Ascending aorta (tissue), 2 donors: Measurements from ENCODE around the gene DOCK6. TPM values are rescaled to one million over a fixed set of nuclear protein-coding genes. Genes with fewer than 3 reads are reported as not detected.

Source experiments
- DNase-seq, 2 donors: peaks; one replicate each; pipeline ENCODE4 v3.0.0-alpha.2; 2019; ENCODE audit warnings: low spot score in 2 of 2
- H3K27ac ChIP-seq, 2 donors: fragments of 200-600 bp; sonication (generic); one replicate each; pipeline ENCODE4 v1.5.1; 2016 to 2017; ENCODE audit warnings: mild to moderate bottlenecking in 1 of 2
- H3K27me3 ChIP-seq: fragments of 200-600 bp; sonication (generic); one replicate; pipeline ENCODE4 v1.5.1; 2017
- H3K36me3 ChIP-seq, 2 donors: fragments of 200-600 bp; sonication (generic); one replicate each; pipeline ENCODE4 v1.5.1; 2016
- H3K4me1 ChIP-seq, 2 donors: fragments of 200-600 bp; sonication (generic); one replicate each; pipeline ENCODE4 v1.5.1; 2016 to 2017; ENCODE audit warnings: mild to moderate bottlenecking in 1 of 2
- H3K4me3 ChIP-seq, 2 donors: fragments of 200-600 bp; sonication (generic); one replicate each; pipeline ENCODE4 v1.5.1; 2016 to 2017; ENCODE audit warnings: mild to moderate bottlenecking in 1 of 2
- H3K9me3 ChIP-seq, 2 donors: fragments of 200-600 bp; sonication (generic); one replicate each; pipeline ENCODE4 v1.5.1; 2016
- intact Hi-C: fragments of 100-400 bp; cut with DNase I; formaldehyde crosslinking; loops from one replicate; pipeline ENCODE4 v1.15.1; 2023
- total RNA-seq: library from RNA; depleted of rRNA; stranded (reverse); fragments of >200 nt; gene quantifications from one replicate; pipeline ENCODE4 v1.1.0, GENCODE V29; 2016
- TF ChIP-seq, protein P1 (sequence below), 3 experiments: fragments of 200-600 bp in 2 of 3; fragments of 450-650 bp in 1 of 3; sonication (generic) in 2 of 3; IDR thresholded peaks; one replicate each; pipeline ENCODE4 v1.5.1; 2016 to 2019; ENCODE audit warnings: antibody characterized with exemption in 3 of 3, mild to moderate bottlenecking in 1 of 3, moderate library complexity in 1 of 3

Gene DOCK6
- total RNA-seq, 1 donor from 2014 or later = 140 TPM

GRCh38 chr19:11251650-11252314, 10.5 kb downstream of the DOCK6 start:
- Histone ChIP-seq H3K27me3 (no peaks in the 10 kb centered on the region), H3K9me3 (no peaks in the 10 kb centered on the region), H3K4me3 (no peak overlapping the region), H3K36me3 (peaks cover 18 to 33% of the 10 kb centered on the region in 2 donors), H3K4me1 (peaks cover 0 to 4% of the 10 kb centered on the region in 2 donors), H3K27ac (no peak overlapping the region)
- TF ChIP-seq, protein P1, sequence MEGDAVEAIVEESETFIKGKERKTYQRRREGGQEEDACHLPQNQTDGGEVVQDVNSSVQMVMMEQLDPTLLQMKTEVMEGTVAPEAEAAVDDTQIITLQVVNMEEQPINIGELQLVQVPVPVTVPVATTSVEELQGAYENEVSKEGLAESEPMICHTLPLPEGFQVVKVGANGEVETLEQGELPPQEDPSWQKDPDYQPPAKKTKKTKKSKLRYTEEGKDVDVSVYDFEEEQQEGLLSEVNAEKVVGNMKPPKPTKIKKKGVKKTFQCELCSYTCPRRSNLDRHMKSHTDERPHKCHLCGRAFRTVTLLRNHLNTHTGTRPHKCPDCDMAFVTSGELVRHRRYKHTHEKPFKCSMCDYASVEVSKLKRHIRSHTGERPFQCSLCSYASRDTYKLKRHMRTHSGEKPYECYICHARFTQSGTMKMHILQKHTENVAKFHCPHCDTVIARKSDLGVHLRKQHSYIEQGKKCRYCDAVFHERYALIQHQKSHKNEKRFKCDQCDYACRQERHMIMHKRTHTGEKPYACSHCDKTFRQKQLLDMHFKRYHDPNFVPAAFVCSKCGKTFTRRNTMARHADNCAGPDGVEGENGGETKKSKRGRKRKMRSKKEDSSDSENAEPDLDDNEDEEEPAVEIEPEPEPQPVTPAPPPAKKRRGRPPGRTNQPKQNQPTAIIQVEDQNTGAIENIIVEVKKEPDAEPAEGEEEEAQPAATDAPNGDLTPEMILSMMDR (IDR thresholded peaks at IDR 0.05) = no peak
- intact Hi-C loops = no loop called here
- DNase-seq = no peak

- Histone ChIP-seq H3K9me3 (no peaks in the 10 kb centered on the region), H3K4me1 (peaks cover 0 to 4% of the 10 kb centered on the region in 2 donors), H3K27me3 (no peaks in the 10 kb centered on the region), H3K36me3 (peaks cover 19 to 33% of the 10 kb centered on the region in 2 donors), H3K27ac (no peak overlapping the region), H3K4me3 (no peak overlapping the region)
- TF ChIP-seq, protein P1 (IDR thresholded peaks at IDR 0.05) = no peak
- intact Hi-C loops = no loop called here
- DNase-seq = no peak
Measured at GRCh38 chr19:11251217-11251616, 11.1 kb downstream of the DOCK6 start.

DNA sequence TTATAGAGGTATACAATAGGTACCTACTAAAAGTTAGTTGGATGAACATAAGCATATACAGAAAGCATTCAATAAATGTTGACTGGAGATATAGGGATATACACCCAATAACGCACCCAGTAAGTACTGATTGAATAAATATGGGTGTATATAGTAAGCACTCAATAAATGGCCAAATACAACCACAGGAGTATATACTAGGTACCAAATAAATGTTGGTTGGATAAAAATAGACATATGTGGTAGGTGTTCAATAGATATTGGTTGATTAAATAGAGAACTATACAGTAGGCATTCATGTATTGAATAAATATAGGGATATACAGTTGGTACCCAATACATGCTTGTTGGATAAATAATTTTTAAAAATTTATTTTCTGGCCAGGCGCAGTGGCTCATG, 13.5 kb downstream of the DOCK6 start:
- DNase-seq = no peak
- H3K4me1 ChIP-seq = peaks cover 0 to 4% of the 10 kb centered on the region in 2 donors
- peaks cover 19 to 33% of the 10 kb centered on the region in 2 donors for H3K36me3 ChIP-seq
- no peak overlapping the region for H3K4me3 ChIP-seq
- no peaks in the 10 kb centered on the region for H3K9me3 ChIP-seq
- intact Hi-C loops = no loop called here
- H3K27me3 ChIP-seq = no peaks in the 10 kb centered on the region
- TF ChIP-seq, protein P1 (IDR thresholded peaks at IDR 0.05) = no peak
- H3K27ac ChIP-seq = no peak overlapping the region

DNA sequence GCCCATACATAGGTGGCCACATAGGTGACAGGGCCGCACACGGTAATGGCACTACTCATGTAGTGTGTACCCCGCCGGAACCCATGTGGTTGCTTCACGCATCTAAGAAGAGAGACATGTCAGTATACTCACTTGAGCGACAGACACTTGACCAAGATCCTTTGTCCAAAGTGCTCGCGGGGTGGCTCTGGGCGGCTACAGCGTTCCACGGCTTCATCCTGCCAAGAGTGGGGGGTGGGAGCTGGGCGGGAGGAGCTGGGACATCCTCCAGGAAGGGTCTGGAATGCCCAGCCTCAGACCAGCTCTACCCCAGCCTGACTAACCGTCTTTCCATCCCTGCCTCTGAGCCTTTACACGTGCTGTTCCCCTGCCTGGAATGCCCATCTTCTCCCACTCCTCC, 14.4 kb downstream of the DOCK6 start:
- Histone ChIP-seq H3K36me3 (peaks cover 19 to 34% of the 10 kb centered on the region in 2 donors), H3K4me1 (peaks cover 0 to 8% of the 10 kb centered on the region in 2 donors), H3K9me3 (no peaks in the 10 kb centered on the region), H3K27me3 (no peaks in the 10 kb centered on the region), H3K4me3 (no peak overlapping the region), H3K27ac (no peak overlapping the region)
- intact Hi-C loops = no loop called here
- no peak for DNase-seq
- TF ChIP-seq, protein P1 (IDR thresholded peaks at IDR 0.05) = no peak

DNA sequence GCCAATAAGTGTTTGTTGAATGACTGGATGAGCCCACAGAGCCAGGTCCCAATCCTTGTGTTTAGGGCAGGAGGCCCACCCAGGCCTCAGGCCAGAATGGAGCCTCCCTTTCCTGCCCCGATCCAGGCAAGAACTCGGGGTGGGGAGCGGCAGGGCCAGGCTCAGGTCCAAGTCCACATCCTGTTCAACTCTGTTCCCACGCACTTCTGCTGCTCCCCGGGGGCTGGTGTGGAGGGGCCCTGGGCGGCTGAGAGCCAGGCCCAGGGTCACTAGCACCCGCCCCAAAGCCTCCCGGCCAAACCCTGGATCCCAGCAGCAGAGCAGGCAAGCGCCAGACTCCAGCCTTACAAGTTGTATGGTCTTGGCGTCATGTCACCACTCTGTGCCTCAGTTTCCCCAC, 14.9 kb downstream of the DOCK6 start:
- DNase-seq = no peak
- H3K27me3 ChIP-seq = no peaks in the 10 kb centered on the region
- H3K4me1 ChIP-seq = peaks cover 0 to 8% of the 10 kb centered on the region in 2 donors
- TF ChIP-seq, protein P1 (IDR thresholded peaks at IDR 0.05) = no peak
- H3K9me3 ChIP-seq = no peaks in the 10 kb centered on the region
- H3K36me3 ChIP-seq = peaks cover 19 to 34% of the 10 kb centered on the region in 2 donors
- H3K4me3 ChIP-seq = no peak overlapping the region
- intact Hi-C loops = no loop called here
- H3K27ac ChIP-seq = no peak overlapping the region
